ENCODE measurements around the gene STARD13.

DNA sequence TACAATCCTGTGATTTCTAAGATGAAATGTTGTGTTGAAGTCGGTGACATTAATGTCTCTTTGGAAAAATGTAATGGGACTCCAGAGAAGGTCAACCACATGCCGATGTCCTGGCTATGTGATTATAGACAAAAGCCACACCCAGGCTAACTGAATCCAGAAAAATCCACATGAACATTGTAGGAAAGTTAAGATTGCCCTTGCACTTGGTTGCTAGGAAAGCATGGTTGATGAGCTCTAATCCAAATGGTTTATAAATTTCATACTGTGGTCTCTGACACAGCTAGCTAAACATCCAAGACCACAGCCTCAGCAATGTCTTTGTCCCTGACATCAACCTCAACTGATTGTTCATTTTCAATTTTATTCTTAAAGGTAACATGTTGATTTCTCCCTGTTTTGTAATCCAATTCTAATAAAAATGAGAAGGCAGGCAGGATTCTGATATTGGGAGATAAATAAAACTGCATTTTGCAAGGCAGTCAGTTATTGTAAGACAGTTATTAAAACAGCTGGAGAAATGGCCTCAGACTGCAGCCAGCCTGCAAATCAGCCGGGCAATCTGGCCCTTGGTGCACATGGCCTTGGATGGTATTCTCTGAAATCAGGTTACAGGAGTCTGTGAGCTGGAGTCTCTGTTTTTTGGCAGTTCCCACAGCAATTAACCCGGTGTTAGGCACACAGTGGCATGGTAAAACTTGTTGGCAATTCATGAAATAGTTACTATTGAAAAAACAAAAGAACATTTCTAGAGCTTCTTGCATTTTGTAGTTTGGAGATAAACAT lies 93.9 kb downstream of the STARD13 start:
- TF ChIP-seq, protein P1, sequence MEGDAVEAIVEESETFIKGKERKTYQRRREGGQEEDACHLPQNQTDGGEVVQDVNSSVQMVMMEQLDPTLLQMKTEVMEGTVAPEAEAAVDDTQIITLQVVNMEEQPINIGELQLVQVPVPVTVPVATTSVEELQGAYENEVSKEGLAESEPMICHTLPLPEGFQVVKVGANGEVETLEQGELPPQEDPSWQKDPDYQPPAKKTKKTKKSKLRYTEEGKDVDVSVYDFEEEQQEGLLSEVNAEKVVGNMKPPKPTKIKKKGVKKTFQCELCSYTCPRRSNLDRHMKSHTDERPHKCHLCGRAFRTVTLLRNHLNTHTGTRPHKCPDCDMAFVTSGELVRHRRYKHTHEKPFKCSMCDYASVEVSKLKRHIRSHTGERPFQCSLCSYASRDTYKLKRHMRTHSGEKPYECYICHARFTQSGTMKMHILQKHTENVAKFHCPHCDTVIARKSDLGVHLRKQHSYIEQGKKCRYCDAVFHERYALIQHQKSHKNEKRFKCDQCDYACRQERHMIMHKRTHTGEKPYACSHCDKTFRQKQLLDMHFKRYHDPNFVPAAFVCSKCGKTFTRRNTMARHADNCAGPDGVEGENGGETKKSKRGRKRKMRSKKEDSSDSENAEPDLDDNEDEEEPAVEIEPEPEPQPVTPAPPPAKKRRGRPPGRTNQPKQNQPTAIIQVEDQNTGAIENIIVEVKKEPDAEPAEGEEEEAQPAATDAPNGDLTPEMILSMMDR (IDR thresholded peaks at IDR 0.05): no peak
- TF ChIP-seq POLR2A (IDR thresholded peaks at IDR 0.05): no peak
